SKM-1 treated with dmso at 0.1 percent for 144 hours (cell line): ENCODE measurements around the gene TASOR.

Experiments used
- DNase-seq: peaks from one replicate; lab custom pipeline; 2025; ENCODE audit not compliant: unreplicated experiment; lab: John Stamatoyannopoulos, UW

The TASOR gene

GRCh38 chr3:56682462-56683121 is 473 bp downstream of the TASOR start:
- peak; percentile 41 for DNase-seq

GRCh38 chr3:56681984-56682461 is 1.0 kb downstream of the TASOR start:
- peak; percentile 41 for DNase-seq

- no peak for DNase-seq
Observed at GRCh38 chr3:56680054-56680580, 2.9 kb downstream of the TASOR start.

- DNase-seq, result no peak
Observed at GRCh38 chr3:56677286-56677685, 5.8 kb downstream of the TASOR start.

GRCh38 chr3:56673781-56674457 is 9.1 kb downstream of the TASOR start:
- peak; percentile 10 for DNase-seq

- no peak for DNase-seq
Observed at GRCh38 chr3:56667973-56668579, 15.0 kb downstream of the TASOR start.

- no peak for DNase-seq
Observed at GRCh38 chr3:56664823-56665222, 18.2 kb downstream of the TASOR start.

GRCh38 chr3:56655709-56656108 is 27.4 kb downstream of the TASOR start:
- no peak for DNase-seq

- no peak for DNase-seq
Observed at GRCh38 chr3:56654460-56654859, 28.6 kb downstream of the TASOR start.

GRCh38 chr3:56645407-56645806 is 37.7 kb downstream of the TASOR start:
- DNase-seq, result no peak

- DNase-seq, result no peak
Observed at GRCh38 chr3:56633602-56634535, 49.2 kb downstream of the TASOR start.
